ENCODE results near the gene TMEM120B. TPM values are rescaled to one million over a fixed set of nuclear protein-coding genes. Genes with fewer than 3 reads are reported as not detected.

Gene TMEM120B
- total RNA-seq, 2 experiments from 2014 or later = 12.4 to 21.5 TPM

DNA sequence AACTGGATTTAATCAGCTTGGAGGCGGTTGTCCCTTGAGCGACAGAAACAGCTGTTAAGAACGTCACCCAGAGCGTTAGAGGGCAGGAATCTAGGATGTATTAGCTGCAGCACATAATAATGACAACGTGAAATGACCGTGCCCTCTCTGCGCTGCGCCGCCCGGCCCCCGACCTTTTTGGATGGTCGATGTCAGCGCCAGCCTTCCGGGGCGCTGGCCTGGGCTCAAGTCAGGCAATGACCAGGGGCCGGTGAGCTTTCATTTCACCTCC lies 427 bp upstream of the TMEM120B start:
- H3K4me2 ChIP-seq (ENCODE audit: low read length) = peak overlapping the region; percentile 100
- ChIA-PET CTCF (ENCODE audit: unreplicated experiment) (interaction anchor here (0.7 to 1.1 kb wide), 2 partner anchors 62 to 82 kb away, joined by 3 to 5 read pairs; no protein-coding TSS in a partner anchor), POLR2A (interaction anchor here (0.7 to 2.2 kb wide), 7 partner anchors 11 to 89 kb away, joined by 3 to 9 read pairs (median 5); no protein-coding TSS in a partner anchor)
- DNase-seq (ENCODE audit: low spot score) = peak; percentile 48
- no peak for TF ChIP-seq EZH2phosphoT487 (IDR thresholded peaks at IDR 0.05; ENCODE audit: borderline replicate concordance, low read depth, low read length)
- TF ChIP-seq, protein P1, sequence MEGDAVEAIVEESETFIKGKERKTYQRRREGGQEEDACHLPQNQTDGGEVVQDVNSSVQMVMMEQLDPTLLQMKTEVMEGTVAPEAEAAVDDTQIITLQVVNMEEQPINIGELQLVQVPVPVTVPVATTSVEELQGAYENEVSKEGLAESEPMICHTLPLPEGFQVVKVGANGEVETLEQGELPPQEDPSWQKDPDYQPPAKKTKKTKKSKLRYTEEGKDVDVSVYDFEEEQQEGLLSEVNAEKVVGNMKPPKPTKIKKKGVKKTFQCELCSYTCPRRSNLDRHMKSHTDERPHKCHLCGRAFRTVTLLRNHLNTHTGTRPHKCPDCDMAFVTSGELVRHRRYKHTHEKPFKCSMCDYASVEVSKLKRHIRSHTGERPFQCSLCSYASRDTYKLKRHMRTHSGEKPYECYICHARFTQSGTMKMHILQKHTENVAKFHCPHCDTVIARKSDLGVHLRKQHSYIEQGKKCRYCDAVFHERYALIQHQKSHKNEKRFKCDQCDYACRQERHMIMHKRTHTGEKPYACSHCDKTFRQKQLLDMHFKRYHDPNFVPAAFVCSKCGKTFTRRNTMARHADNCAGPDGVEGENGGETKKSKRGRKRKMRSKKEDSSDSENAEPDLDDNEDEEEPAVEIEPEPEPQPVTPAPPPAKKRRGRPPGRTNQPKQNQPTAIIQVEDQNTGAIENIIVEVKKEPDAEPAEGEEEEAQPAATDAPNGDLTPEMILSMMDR (conservative IDR thresholded peaks at IDR 0.05; ENCODE audit: low read length) = no peak
- H3K4me3 ChIP-seq (ENCODE audit: low read depth, low read length, poor library complexity, severe bottlenecking) = peak overlapping the region; percentile 85
- BruUV-seq (replicated peaks) = TSS peak; percentile 67
- no peaks in the 10 kb centered on the region for H3K9me3 ChIP-seq (ENCODE audit: low read length)
- H4K20me1 ChIP-seq (ENCODE audit: insufficient read depth, low read length) = no peaks in the 10 kb centered on the region; the same call in 1 of the 2 replicates
- intact Hi-C loops (cut with micrococcal nuclease; ENCODE audit: unreplicated experiment) = loop anchor here (5.0 kb wide), 1 partner anchor 80 kb away; the partner anchor contains the start of gene RHOF
- peak overlapping the region; percentile 90 for H2AFZ ChIP-seq (ENCODE audit: low read length)
- H3K4me1 ChIP-seq (ENCODE audit: insufficient read depth, low read length, poor library complexity, severe bottlenecking) = peaks cover 40% of the 10 kb centered on the region
- peaks cover 15% of the 10 kb centered on the region; the same call in 1 of the 2 replicates for H3K79me2 ChIP-seq (ENCODE audit: insufficient read depth, low read depth, low read length)
- no peaks in the 10 kb centered on the region for H3K9me2 ChIP-seq (ENCODE audit: insufficient read depth, low read length)
- 0 out of 2 replicates have a peak, but pooled peaks cover 4% of the 10 kb centered on the region for H3K36me3 ChIP-seq (ENCODE audit: insufficient read depth, low read length)
- no peak overlapping the region for H3K27ac ChIP-seq (ENCODE audit: low read depth, low read length, poor library complexity, severe bottlenecking)

DNA sequence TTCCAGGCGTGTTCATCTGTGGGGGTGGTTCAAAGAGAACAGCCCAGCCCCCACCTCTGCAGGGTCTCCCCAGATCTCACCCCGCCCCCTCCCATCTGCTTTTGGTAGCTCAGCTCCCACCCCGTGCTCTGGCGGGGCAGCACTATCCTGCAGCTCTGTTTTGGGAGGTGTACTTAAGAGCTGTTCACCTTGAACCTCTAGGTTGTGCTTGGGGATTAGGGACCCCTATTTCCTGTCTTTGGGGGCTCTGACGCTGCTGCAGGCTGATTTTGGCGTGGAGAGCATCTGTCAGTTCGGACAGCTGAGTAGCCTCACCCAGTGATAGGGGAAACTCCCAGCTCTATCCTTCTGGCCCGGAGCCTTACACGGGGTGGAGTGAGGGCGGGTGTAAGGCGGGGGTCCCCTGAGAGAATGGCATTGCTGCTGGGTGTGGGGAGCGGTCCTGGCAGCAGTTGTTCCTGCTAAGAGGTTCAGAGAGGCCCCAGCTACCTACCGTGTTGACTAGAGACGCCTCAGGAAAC lies 765 bp downstream of the TMEM120B start:
- Histone ChIP-seq H3K4me2 (ENCODE audit: low read length) (peak overlapping the region; percentile 100), H3K4me3 (ENCODE audit: low read depth, low read length, poor library complexity, severe bottlenecking) (peak overlapping the region; percentile 85), H3K36me3 (ENCODE audit: insufficient read depth, low read length) (peaks cover 8% of the 10 kb centered on the region; the same call in 1 of the 2 replicates), H3K9me2 (ENCODE audit: insufficient read depth, low read length) (no peaks in the 10 kb centered on the region), H3K4me1 (ENCODE audit: insufficient read depth, low read length, poor library complexity, severe bottlenecking) (peaks cover 36% of the 10 kb centered on the region), H3K9me3 (ENCODE audit: low read length) (no peaks in the 10 kb centered on the region), H3K27ac (ENCODE audit: low read depth, low read length, poor library complexity, severe bottlenecking) (no peak overlapping the region), H4K20me1 (ENCODE audit: insufficient read depth, low read length) (no peaks in the 10 kb centered on the region; the same call in 1 of the 2 replicates), H3K79me2 (ENCODE audit: insufficient read depth, low read depth, low read length) (peaks cover 15% of the 10 kb centered on the region; the same call in 1 of the 2 replicates), H2AFZ (ENCODE audit: low read length) (peak overlapping the region; percentile 64; the same call in 1 of the 2 replicates)
- DNase-seq (ENCODE audit: low spot score) = no peak
- intact Hi-C loops (cut with micrococcal nuclease; ENCODE audit: unreplicated experiment) = loop anchor here (5.0 kb wide), 1 partner anchor 79 kb away; the partner anchor contains the start of gene RHOF
- ChIA-PET CTCF (ENCODE audit: unreplicated experiment) (interaction anchor here (0.6 to 1.3 kb wide), 5 partner anchors 9 to 1399 kb away, joined by 3 to 9 read pairs (median 5); no protein-coding TSS in a partner anchor), POLR2A (interaction anchor here (0.6 to 2.2 kb wide), 8 partner anchors 12 to 554 kb away, joined by 3 to 9 read pairs (median 3); no protein-coding TSS in a partner anchor)
- TF ChIP-seq EZH2phosphoT487 (IDR thresholded peaks at IDR 0.05; ENCODE audit: borderline replicate concordance, low read depth, low read length) = no peak
- TF ChIP-seq, protein P1 (conservative IDR thresholded peaks at IDR 0.05; ENCODE audit: low read length) = no peak; the same call in 1 of the 2 replicates
- BruUV-seq (replicated peaks) = no TSS peak

Data from OCI-LY7 (cell line).